ENCODE data around the gene THUMPD1. TPM values are rescaled to one million over a fixed set of nuclear protein-coding genes. Genes with fewer than 3 reads are reported as not detected.
A peak's percentile ranks its signal among the peaks of the same experiment; 100 is the strongest.
"Not testable (repeated sequence)": the region's sequence is repeated elsewhere in the genome, so short reads cannot be mapped to it uniquely, and the experiment has no call there.

Gene THUMPD1
- total RNA-seq, 3 donors from 2014 or later: 30.8 to 52.8 (median 32.4) TPM

DNA sequence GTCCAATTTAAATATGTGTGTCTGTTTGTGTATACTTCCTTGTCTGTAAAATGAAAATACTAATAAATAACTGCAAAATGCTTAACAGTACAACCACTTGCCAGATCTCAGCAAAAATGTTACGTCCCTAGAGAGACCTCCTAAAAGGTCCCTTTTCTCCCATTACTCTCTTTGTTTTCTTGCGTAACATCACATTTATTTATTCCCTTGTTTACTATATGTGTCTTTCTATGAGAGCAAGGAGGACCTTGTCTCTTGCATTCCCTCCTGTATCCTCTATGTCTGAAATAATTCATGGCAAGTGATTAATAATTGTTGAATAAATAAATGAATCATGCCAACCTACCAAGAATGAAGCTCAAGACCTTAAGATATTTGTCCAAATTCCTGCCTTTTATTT lies 24.1 kb upstream of the THUMPD1 start:
- Histone ChIP-seq H3K4me3 (no peak overlapping the region), H3K4me1 (ENCODE audit: low read depth) (peaks cover 8% of the 10 kb centered on the region), H3K9me3 (no peaks in the 10 kb centered on the region), H3K36me3 (ENCODE audit: low read depth) (no peaks in the 10 kb centered on the region)
- TF ChIP-seq, protein P1, sequence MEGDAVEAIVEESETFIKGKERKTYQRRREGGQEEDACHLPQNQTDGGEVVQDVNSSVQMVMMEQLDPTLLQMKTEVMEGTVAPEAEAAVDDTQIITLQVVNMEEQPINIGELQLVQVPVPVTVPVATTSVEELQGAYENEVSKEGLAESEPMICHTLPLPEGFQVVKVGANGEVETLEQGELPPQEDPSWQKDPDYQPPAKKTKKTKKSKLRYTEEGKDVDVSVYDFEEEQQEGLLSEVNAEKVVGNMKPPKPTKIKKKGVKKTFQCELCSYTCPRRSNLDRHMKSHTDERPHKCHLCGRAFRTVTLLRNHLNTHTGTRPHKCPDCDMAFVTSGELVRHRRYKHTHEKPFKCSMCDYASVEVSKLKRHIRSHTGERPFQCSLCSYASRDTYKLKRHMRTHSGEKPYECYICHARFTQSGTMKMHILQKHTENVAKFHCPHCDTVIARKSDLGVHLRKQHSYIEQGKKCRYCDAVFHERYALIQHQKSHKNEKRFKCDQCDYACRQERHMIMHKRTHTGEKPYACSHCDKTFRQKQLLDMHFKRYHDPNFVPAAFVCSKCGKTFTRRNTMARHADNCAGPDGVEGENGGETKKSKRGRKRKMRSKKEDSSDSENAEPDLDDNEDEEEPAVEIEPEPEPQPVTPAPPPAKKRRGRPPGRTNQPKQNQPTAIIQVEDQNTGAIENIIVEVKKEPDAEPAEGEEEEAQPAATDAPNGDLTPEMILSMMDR (IDR thresholded peaks at IDR 0.05): no peak
- no peak for DNase-seq
- intact Hi-C loops (cut with DNase I, micrococcal nuclease): no loop called here
- ATAC-seq: no peak

DNA sequence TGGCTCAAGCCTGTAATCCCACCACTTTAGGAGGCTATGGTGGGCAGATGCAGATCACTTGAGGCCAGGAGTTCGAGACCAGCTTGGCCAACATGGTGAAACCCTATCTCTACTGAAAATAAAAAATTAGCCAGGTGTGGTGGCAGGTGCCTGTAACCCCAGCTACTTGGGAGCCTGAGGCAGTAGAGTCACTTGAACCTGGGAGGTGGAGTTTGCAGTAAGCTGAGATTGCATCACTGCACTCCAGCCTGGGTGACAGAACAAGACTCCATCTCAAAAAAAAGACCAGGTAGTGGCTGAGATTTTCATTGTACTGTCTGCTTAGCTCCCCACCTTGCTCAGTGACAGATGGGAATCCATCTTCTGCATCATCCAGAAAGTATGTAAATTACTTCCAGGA lies 22.8 kb upstream of the THUMPD1 start:
- H3K9me3 ChIP-seq; ATAC-seq; H3K4me3 ChIP-seq; H3K4me1 ChIP-seq (ENCODE audit: low read depth); DNase-seq; intact Hi-C loops (cut with DNase I, micrococcal nuclease); H3K36me3 ChIP-seq (ENCODE audit: low read depth): not testable (repeated sequence)

DNA sequence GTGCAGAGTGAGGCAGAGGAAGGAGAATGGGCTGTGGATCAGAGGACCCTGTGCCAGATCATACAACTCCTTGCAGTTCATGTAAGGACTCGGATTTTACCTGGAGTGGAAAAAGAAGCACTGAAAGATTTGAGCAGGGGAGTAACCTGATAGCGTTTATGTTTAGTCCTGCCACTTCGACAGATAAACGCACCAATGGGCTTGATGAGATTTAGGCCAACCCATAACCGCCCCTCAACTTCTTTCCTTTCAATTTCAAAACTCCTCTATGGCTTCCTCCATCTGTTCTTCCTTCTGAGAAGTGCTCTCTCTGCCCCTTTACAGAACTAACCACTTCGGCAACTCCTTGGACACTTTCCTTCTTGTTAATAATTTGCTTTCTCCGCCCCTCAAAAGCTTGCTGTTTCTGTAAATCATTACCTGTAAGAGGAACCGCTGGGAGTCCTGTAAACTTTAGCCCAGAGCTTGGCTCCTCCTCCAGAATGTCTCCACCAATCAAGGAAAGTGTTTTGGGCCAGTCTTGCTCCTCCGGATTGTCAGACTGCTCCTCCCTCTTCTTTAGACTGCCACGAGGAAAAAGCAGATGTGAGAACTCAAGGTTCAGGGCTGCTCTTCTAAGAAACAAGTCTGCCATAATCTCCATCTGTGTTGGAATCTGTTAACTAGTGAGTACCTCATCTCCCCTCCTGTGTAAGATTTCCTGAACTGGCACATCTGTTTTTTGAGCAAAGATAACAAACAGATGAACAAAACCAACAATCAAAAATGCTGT lies 22.0 kb upstream of the THUMPD1 start, which contains the start of gene ACSM3:
Gene ACSM3, plus strand, starts transcription at position 554 of the 772 bp plus-strand sequence. CDS start 6,021 bp downstream, outside the sequence.
- no peaks in the 10 kb centered on the region for H3K9me3 ChIP-seq
- intact Hi-C loops (cut with DNase I, micrococcal nuclease): no loop called here
- TF ChIP-seq, protein P1 (IDR thresholded peaks at IDR 0.05): peak; percentile 10
- DNase-seq: peak in 2 of 3 donors; percentile 39 to 89
- no peaks in the 10 kb centered on the region for H3K36me3 ChIP-seq (ENCODE audit: low read depth)
- peak; percentile 99 for ATAC-seq
- peaks cover 8% of the 10 kb centered on the region for H3K4me1 ChIP-seq (ENCODE audit: low read depth)
- no peak within 1 kb of the TSS for H3K4me3 ChIP-seq

DNA sequence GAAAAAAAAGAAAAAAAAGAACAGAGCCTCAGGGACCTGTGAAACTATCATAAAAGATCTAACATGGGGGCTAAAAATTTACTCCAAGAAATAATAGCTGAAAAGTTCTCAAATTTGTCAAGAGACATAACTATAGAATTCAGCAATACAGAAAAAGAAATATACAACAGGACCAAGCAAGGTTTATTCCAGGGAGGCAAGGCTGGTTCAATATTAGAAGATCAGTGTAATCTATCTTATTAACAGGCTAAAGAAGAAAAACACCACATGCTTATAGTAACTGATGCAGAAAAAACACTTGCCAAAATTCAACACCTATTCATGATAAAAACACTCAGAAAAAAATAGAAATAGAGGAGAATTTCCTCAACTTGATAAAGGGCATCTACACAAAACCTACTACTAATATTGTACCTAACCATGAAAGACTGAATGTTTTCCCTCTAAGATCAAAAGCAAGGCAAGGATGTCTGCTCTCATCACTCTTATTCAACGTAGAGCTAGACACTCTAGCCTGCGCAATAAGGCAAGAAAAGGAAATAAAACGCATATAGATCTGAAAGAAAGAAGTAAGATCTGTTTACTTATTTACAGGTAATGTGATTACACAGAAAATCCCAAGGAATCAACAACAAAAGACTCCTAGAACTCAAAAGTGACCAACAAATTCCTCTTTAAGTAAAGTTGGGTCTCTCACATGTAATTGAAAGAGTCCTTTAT lies 20.9 kb upstream of the THUMPD1 start:
- intact Hi-C loops (cut with DNase I, micrococcal nuclease): no loop called here
- H3K9me3 ChIP-seq: no peaks in the 10 kb centered on the region
- ATAC-seq (no peak), DNase-seq (no peak)
- H3K4me3 ChIP-seq: no peak overlapping the region
- TF ChIP-seq, protein P1 (IDR thresholded peaks at IDR 0.05): no peak
- H3K36me3 ChIP-seq (ENCODE audit: low read depth): no peaks in the 10 kb centered on the region
- peaks cover 8% of the 10 kb centered on the region for H3K4me1 ChIP-seq (ENCODE audit: low read depth)

DNA sequence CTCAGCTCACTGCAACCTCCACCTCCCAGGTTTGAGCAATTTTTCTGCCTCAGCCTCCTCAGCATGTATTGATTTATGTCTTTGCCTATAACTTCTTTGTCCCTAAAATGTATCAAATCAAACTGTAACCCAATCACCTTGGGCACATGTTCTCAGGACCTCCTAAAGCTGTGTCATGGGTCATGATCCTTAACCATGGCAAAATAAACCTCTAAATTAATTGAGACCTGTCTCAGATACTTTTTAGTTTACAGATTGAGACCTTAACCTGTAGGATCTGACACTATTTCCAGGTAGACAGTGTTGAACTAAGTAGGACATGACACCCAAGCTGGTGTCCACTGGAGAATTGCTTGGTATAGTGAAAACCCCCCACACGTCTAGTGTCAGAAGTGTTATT lies 19.6 kb upstream of the THUMPD1 start:
- TF ChIP-seq, protein P1 (IDR thresholded peaks at IDR 0.05): no peak
- Histone ChIP-seq H3K36me3 (ENCODE audit: low read depth) (no peaks in the 10 kb centered on the region), H3K9me3 (no peaks in the 10 kb centered on the region), H3K4me3 (no peak overlapping the region), H3K4me1 (ENCODE audit: low read depth) (peaks cover 8% of the 10 kb centered on the region)
- intact Hi-C loops (cut with DNase I, micrococcal nuclease): no loop called here
- no peak for ATAC-seq
- no peak for DNase-seq

DNA sequence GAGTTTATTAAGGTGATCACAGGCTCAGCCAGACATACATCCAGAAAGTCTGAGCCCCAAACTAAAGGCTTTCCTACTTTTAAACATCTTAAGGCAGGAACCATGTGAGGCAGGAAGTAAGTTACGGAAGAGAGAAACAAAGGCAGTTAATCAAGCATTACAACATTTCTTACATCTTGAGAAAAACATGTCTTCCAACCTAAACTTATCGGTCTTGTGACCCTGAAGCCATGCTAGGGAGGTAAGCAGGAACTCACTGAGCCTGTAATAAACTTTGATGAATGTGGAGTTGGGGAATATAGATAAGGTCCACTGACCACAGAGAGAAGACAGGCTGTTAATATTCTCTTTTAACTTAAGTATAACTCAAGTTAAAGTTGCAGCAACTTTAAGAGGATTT lies 18.7 kb upstream of the THUMPD1 start:
- Histone ChIP-seq H3K4me3 (no peak overlapping the region), H3K9me3 (no peaks in the 10 kb centered on the region), H3K36me3 (ENCODE audit: low read depth) (no peaks in the 10 kb centered on the region), H3K4me1 (ENCODE audit: low read depth) (peaks cover 8% of the 10 kb centered on the region)
- DNase-seq (no peak), ATAC-seq (no peak)
- TF ChIP-seq, protein P1 (IDR thresholded peaks at IDR 0.05): no peak
- intact Hi-C loops (cut with DNase I, micrococcal nuclease): no loop called here

DNA sequence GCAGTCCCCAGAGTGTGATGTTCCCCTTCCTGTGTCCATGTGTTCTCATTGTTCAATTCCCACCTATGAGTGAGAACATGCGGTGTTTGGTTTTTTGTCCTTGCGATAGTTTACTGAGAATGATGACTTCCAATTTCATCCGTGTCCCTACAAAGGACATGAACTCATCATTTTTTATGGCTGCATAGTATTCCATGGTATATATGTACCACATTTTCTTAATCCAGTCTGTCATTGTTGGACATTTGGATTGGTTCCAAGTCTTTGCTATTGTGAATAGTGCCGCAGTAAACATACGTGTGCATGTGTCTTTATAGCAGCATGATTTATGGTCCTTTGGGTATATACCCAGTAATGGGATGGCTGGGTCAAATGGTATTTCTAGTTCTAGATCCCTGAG lies 14.2 kb upstream of the THUMPD1 start:
- H3K4me3 ChIP-seq; intact Hi-C loops (cut with DNase I, micrococcal nuclease); H3K36me3 ChIP-seq (ENCODE audit: low read depth); H3K4me1 ChIP-seq (ENCODE audit: low read depth); DNase-seq; H3K9me3 ChIP-seq; ATAC-seq: not testable (repeated sequence)

Measured in mucosa of descending colon (tissue), 3 donors.